GM18870 (cell line): ENCODE results near the gene APC2.

ENCODE experiments used
- ATAC-seq: cut with Tn5 transposase; IDR thresholded peaks from one replicate; pipeline ENCODE4 v1.9.1; 2021; ENCODE audit warnings: moderate library complexity; ENCODE audit not compliant: unreplicated experiment

APC2 gene

DNA sequence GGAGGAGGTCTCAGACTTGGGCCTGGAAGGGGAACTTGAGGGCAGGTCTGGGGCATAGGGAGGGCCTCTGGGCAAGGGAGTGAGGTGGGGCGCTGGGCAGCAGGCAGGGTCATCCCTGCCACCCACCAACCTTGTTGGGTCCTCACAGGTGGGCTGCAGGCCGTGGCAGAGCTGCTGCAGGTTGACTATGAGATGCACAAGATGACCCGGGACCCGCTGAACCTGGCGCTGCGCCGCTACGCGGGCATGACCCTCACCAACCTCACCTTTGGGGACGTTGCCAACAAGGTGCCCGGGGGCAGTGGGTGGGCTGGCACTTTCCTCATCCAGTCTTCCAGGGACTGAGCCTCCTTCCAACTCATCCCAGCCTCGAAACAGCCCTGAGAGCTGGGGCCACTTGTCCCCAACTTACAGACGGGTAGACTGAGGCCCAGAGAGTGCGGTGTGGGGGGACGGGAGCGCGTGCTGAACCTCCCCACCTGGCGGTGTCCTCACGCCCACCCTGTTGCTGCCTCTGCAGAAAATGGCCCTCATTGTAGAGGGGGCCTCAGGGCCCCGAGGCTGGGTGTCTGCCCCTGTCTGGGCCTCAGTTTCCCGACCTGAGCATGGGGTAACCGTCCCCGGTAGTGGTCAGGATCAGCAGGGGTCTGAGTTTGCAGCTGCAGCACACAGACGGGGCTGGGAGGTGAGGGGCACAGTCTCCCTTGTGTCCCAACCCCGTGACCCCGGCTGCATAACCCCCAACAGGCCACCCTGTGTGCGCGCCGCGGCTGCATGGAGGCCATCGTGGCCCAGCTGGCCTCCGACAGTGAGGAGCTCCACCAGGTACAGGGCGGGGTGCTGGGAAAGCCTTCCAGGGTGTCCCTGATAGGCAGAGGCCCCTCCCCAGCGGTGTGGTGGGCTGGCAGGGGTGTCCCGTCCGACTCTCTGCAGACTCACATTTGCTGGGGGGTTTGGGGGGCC, 10.4 kb downstream of the APC2 start:
- no peak for ATAC-seq

DNA sequence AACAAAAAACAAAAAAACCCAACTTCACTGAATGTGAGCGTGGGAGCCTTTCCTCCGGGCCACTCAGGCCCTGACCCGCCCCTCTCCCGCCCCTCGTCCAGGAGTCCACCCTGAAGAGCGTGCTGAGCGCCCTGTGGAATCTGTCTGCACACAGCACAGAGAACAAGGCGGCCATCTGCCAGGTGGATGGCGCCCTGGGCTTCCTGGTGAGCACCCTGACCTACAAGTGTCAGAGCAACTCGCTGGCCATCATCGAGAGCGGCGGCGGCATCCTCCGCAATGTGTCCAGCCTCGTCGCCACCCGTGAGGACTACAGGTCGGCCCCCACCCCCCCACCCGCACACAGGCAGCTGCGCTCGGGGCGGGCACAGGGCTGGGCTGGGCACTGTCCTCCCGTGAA, 11.9 kb downstream of the APC2 start:
- no peak for ATAC-seq

DNA sequence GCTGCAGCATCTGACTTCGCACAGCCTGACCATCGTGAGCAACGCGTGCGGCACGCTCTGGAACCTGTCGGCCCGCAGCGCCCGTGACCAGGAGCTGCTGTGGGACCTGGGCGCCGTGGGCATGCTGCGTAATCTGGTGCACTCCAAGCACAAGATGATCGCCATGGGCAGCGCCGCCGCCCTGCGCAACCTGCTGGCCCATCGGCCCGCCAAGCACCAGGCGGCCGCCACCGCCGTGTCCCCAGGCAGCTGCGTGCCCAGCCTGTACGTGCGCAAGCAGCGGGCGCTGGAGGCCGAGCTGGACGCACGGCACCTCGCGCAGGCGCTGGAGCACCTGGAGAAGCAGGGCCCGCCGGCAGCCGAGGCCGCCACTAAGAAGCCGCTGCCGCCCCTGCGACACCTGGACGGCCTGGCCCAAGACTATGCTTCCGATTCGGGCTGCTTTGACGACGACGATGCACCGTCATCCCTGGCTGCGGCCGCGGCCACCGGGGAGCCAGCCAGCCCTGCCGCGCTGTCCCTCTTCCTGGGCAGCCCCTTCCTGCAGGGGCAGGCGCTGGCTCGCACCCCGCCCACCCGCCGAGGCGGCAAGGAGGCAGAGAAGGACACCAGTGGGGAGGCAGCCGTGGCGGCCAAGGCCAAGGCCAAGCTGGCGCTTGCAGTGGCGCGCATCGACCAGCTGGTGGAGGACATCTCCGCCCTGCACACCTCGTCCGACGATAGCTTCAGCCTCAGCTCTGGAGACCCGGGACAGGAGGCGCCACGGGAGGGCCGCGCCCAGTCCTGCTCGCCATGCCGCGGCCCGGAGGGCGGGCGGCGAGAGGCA, 15.5 kb downstream of the APC2 start:
- ATAC-seq: no peak

DNA sequence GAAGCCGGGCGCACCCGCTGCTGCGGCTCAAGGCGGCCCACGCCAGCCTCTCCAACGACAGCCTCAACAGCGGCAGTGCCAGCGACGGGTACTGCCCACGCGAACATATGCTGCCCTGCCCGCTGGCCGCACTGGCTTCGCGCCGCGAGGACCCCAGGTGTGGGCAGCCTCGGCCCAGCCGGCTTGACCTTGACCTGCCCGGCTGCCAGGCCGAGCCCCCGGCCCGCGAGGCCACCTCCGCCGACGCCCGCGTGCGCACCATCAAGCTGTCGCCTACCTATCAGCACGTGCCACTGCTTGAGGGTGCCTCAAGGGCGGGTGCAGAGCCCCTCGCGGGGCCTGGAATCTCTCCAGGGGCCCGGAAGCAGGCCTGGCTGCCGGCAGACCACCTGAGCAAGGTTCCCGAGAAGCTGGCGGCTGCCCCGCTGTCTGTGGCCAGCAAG, 16.1 kb downstream of the APC2 start:
- ATAC-seq: no peak

DNA sequence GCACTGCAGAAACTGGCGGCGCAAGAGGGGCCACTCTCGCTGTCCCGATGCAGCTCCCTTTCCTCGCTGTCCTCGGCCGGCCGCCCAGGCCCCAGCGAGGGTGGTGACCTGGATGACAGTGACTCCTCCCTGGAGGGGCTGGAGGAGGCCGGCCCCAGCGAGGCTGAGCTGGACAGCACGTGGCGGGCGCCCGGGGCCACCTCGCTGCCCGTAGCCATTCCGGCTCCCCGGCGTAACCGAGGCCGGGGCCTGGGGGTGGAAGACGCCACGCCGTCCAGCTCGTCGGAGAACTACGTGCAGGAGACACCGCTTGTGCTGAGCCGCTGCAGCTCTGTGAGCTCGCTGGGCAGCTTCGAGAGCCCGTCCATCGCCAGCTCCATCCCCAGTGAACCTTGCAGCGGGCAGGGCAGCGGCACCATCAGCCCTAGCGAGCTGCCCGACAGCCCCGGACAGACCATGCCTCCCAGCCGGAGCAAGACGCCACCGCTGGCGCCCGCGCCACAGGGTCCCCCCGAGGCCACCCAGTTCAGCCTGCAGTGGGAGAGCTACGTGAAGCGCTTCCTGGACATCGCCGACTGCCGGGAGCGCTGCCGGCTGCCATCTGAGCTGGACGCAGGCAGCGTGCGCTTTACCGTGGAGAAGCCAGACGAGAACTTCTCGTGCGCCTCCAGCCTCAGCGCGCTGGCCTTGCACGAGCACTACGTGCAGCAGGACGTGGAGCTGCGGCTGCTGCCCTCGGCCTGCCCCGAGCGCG, 16.7 kb downstream of the APC2 start:
- ATAC-seq: no peak

DNA sequence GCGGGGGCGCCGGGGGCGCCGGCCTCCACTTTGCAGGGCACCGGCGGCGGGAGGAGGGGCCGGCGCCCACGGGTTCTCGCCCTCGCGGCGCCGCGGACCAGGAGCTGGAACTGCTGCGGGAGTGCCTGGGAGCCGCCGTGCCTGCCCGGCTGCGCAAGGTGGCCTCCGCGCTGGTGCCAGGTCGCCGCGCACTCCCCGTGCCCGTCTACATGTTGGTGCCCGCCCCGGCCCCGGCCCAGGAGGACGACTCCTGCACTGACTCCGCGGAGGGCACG, 17.2 kb downstream of the APC2 start:
- ATAC-seq: no peak

DNA sequence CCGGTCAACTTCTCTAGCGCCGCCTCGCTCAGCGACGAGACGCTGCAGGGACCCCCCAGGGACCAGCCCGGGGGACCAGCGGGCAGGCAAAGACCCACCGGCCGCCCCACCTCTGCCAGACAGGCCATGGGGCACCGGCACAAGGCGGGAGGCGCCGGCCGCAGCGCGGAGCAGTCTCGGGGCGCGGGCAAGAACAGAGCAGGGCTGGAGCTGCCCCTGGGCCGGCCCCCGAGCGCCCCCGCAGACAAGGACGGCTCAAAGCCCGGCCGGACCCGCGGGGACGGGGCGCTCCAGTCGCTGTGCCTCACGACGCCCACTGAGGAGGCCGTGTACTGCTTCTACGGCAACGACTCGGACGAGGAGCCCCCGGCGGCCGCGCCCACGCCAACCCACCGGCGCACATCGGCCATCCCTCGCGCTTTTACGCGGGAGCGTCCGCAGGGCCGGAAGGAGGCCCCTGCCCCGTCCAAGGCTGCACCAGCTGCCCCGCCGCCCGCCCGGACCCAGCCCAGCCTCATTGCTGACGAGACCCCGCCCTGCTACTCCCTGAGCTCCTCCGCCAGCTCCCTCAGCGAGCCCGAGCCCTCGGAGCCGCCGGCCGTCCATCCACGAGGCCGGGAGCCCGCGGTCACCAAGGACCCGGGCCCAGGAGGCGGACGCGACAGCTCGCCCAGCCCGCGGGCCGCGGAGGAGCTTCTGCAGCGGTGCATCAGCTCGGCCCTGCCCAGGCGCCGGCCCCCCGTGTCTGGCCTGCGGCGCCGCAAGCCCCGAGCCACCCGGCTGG, 17.8 kb downstream of the APC2 start:
- ATAC-seq: no peak

DNA sequence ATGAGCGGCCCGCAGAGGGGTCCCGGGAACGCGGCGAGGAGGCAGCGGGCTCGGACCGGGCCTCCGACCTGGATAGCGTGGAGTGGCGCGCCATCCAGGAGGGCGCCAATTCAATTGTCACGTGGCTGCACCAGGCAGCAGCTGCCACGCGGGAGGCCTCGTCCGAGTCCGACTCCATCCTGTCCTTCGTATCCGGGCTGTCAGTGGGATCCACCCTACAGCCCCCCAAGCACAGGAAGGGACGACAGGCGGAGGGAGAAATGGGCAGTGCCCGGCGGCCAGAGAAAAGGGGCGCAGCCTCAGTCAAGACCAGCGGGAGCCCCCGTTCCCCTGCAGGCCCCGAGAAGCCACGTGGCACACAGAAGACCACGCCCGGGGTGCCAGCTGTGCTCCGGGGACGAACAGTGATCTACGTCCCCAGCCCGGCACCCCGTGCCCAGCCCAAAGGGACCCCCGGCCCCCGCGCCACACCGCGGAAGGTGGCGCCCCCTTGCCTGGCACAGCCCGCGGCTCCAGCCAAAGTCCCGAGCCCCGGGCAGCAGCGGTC, 18.4 kb downstream of the APC2 start:
- no peak for ATAC-seq

DNA sequence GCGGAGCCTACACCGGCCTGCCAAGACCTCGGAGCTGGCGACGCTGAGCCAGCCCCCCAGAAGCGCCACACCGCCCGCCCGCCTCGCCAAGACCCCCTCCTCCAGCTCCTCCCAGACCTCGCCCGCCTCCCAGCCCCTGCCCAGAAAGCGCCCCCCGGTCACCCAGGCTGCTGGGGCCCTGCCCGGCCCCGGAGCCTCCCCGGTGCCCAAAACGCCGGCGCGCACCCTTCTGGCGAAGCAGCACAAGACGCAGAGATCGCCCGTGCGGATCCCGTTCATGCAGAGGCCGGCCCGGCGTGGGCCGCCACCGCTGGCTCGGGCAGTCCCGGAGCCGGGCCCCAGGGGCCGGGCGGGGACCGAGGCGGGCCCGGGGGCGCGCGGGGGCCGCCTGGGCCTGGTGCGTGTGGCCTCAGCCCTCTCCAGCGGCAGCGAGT, 18.9 kb downstream of the APC2 start:
- ATAC-seq: no peak

DNA sequence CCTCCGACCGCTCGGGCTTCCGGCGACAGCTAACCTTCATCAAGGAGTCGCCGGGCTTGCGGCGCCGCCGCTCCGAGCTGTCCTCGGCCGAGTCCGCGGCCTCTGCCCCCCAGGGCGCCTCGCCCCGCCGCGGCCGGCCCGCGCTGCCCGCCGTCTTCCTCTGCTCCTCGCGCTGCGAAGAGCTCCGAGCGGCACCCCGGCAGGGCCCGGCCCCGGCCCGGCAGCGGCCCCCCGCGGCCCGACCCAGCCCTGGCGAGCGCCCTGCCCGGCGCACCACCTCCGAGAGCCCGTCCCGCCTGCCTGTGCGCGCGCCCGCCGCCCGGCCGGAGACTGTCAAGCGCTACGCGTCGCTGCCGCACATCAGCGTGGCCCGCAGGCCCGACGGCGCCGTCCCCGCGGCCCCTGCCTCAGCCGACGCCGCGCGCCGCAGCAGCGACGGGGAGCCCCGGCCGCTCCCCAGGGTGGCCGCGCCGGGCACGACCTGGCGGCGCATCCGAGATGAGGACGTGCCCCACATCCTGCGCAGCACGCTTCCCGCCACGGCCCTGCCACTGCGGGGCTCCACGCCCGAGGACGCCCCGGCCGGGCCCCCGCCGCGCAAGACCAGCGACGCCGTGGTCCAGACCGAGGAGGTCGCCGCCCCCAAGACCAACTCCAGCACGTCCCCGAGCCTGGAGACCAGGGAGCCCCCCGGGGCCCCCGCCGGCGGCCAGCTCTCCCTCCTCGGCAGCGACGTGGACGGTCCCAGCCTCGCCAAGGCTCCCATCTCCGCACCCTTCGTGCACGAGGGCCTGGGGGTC, 19.5 kb downstream of the APC2 start:
- no peak for ATAC-seq

DNA sequence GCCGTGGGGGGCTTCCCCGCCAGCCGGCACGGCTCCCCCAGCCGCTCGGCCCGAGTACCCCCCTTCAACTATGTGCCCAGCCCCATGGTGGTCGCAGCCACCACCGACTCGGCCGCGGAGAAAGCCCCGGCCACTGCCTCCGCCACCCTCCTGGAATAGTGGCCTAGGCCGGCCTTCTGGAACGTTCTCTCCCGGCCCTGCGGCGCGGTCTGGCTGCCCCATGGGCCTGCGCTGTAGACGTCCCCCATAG, 20.1 kb downstream of the APC2 start:
- no peak for ATAC-seq

DNA sequence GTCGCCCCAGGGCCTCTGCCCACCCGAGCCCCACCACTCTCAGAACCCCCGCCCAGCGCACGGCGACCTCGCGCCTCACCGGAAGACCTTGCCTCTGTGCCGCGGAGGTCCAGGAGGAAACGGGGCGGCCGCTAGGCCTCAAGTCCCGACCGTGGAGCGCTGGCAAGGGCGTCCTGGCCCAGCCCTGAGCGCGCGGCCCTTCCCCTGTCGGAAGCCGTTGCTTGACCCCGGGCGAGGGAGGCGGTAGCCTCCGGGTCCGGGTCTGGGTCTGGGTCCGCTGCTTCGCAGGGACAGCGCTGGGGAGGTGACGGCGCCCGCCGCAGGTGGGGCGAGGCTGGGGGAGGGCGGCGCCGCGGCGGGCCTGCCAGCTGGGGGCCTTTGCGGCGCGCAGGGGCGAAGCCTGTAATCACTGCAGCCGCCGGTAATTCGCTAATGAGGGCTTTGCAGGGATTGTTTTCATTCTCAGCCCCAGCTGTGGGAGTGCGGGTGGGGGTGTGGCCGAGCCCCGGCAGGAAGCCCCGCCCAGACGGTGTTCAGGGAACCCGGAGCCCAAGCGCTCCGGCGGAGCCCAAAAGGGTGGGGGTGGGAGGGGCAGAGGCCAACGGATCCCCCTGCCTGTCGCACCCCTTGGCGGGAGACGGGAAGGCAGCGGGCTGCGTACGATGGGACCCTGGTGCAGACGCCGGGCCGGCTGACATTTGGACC, 20.5 kb downstream of the APC2 start:
- no peak for ATAC-seq

DNA sequence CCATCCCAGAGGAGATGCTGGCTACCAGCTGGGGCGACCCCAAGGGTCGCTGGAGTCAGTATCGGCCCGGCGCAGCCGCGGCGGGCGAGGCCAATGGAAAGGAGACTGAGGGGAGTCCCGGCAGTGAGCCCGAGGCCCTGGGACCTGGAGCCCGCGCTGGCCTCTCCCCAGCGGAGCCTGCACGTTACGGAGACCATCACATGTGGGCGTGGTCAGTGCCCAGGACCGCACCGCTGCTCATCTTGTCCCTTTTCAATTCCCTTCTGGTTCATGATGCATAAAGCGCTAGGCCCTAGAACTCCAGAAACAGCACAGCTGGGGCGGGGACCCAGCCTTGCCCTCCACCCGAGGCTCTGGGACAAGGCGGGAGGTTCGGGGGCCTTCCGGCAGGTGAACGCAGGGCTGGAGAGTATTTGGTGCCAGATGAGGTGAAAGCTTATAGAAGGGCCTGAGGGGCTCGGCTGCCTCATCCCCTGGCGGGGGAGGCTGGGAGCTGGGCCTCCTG, 21.1 kb downstream of the APC2 start:
- no peak for ATAC-seq

DNA sequence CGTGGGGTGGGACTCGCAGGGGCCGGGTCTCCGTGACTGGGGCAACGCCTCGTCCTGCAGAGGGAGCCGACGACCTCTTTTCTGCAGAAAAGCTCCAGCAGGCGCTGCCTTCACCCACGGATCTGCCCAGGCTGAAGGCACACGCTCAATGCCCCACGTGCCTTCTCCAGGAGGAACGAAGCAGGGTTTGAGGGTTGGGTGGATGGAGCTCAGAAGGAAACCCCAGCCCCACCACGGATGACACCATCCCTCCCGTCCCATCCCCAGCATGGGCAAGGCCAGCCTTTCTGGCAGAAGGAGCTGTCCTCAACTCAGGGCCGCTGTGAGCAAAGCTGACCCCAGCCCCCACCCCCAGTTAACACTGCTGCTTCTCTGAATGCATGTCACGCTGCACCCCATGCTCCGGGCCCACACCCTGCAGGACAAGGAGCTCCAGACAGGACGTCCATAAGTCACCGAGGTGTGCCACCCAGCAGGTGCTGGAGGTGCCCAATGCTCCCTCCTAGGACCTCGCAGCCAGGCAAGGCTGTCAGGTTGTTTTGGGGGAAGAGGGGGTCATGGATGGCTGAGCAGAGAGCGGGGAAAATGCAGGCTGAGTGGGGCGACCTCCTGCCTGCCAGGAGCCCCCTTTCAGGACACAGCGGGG, 21.7 kb downstream of the APC2 start:
- no peak for ATAC-seq

DNA sequence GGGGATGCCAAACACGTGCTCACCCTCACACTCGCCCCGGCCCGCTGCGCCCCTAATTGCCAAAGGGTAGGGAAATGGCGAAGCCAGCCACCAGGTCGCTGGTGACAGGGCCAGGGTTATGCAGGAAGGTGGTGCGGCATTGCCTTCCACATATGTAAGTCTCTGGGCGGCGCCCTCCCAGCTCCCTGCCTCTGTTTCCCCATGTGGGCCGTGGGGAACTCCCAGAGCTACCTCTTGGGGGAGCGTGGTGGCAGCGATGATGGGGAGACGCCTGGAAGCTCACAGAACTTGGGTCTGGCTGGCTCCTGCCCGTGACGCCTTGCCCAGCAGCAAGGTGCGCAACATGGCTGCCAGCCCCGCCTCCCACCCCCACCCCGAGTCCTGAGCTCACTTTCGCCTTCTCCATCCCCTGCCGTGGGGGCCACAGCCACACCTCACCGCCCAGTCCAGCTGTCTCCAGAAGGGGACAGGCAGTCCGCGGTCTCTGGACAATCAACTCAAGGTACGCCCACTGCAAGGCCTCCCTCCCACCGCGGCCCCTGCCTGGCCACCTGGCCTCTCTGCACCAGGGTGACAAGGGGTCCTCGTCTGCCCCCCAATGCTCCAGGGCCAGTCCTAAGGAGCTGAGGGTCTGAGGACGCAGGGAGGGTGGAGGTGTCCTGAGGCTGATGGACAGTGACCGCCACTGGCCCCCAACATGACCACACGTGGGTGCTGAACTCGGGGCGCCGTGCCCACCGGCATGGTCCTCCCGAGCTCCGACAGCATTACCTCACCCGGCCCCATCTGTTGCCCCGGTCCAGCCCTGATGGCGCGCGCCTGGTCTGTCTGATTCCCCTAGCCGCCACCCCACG, 22.5 kb downstream of the APC2 start:
- ATAC-seq: no peak

DNA sequence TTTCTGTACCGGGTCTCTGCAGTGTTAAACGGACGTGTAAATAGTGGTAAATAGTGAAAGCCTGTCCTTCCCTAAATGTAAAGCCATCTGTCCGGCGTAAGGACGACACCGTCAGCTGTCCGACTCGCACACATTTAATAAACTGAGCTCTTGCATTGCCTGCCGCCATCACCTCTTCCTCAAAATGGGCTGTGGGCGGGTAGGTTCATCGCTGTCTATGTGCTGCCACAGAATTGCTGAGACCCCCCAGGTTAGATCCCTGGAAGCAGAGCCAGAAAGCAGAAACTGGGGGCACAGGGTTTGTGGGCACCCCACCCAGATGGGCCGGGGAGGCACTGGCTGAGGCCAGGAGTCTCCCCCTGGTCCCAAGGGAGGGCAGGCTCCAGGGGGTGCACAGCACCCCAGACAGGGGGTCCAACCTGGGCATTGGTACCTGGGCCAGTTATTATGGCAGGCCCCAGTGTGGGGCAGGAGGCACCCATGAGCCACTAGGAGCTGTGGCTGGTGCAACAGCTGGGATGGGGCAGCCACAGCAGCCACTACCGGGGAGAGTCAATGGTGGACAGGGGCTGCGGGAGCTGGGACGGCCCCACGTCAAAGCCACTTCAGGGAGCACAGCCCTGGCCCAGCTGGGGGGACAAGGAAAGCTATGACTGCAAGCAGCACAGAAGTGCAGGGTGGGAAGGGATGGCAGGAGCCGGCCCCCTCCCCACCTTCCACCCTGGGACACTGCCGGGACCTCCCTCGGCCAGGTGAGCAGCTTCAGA, 23.3 kb downstream of the APC2 start:
- ATAC-seq: no peak
